Keratinocyte (primary cell): ENCODE results near the gene VPS9D1. TPM values are rescaled to one million over a fixed set of nuclear protein-coding genes. Genes with fewer than 3 reads are reported as not detected.
"Not testable (repeated sequence)": the region's sequence is repeated elsewhere in the genome, so short reads cannot be mapped to it uniquely, and the experiment has no call there.

Experiments used
- DNase-seq: peaks from one replicate; pipeline ENCODE4 v3.0.0-alpha.2; 2011; ENCODE audit warnings: low read depth, missing footprints, low spot score
- FAIRE-seq: peaks from 2 replicates; lab custom pipeline; 2011; peaks lifted over from hg19 to GRCh38; lab: Jason Lieb, UNC
- H2AFZ ChIP-seq: 2 replicates; pipeline ENCODE4 v1.6.0; 2012; ENCODE audit warnings: low read length, control low read depth, inconsistent platforms; ENCODE audit not compliant: control insufficient read depth
- H3K27ac ChIP-seq: 2 replicates; pipeline ENCODE4 v1.5.1; 2011; ENCODE audit warnings: low read length; ENCODE audit not compliant: control insufficient read depth, insufficient read depth
- H3K27me3 ChIP-seq: 3 replicates; pipeline ENCODE4 v1.6.0; 2011; ENCODE audit warnings: low read length; ENCODE audit not compliant: control insufficient read depth, insufficient read depth; ENCODE audit errors: extremely low read depth
- H3K36me3 ChIP-seq, 2 experiments: 2 replicates in 1 of 2; 3 replicates in 1 of 2; pipeline ENCODE4 v1.5.1; 2011; ENCODE audit warnings: low read length in 2 of 2, mild to moderate bottlenecking in 1 of 2; ENCODE audit not compliant: control insufficient read depth in 2 of 2, insufficient read depth in 2 of 2; ENCODE audit errors: extremely low read depth in 1 of 2
- H3K4me1 ChIP-seq: 3 replicates; pipeline ENCODE4 v1.5.1; 2011; ENCODE audit warnings: low read length; ENCODE audit not compliant: control insufficient read depth, insufficient read depth; ENCODE audit errors: extremely low read depth
- H3K4me2 ChIP-seq: 3 replicates; pipeline ENCODE4 v1.6.0; 2011; ENCODE audit warnings: low read depth, low read length; ENCODE audit not compliant: control insufficient read depth, insufficient read depth; ENCODE audit errors: extremely low read depth
- H3K4me3 ChIP-seq, 3 experiments: fragments of 200-600 bp in 1 of 3; sonication (generic) in 1 of 3; 2 replicates in 2 of 3; 3 replicates in 1 of 3; pipeline ENCODE4 v1.5.1; 2011 to 2016; ENCODE audit warnings: low read length in 3 of 3, mild to moderate bottlenecking in 3 of 3, control low read depth in 2 of 3, inconsistent platforms in 1 of 3, low read depth in 1 of 3, mixed read lengths in 1 of 3, mixed run types in 1 of 3, moderate library complexity in 1 of 3; ENCODE audit not compliant: control insufficient read depth in 2 of 3, insufficient read depth in 2 of 3; ENCODE audit errors: extremely low read depth in 1 of 3
- H3K79me2 ChIP-seq: 2 replicates; pipeline ENCODE4 v1.6.0; 2012; ENCODE audit warnings: low read length; ENCODE audit not compliant: control insufficient read depth, insufficient read depth
- H3K9ac ChIP-seq: 3 replicates; pipeline ENCODE4 v1.6.0; 2011; ENCODE audit warnings: low read length; ENCODE audit not compliant: control insufficient read depth, insufficient read depth; ENCODE audit errors: extremely low read depth
- H3K9me1 ChIP-seq: 3 replicates; pipeline ENCODE4 v1.6.0; 2011; ENCODE audit warnings: low read length; ENCODE audit not compliant: control insufficient read depth, insufficient read depth; ENCODE audit errors: extremely low read depth
- H3K9me3 ChIP-seq: 2 replicates; pipeline ENCODE4 v1.5.1; 2012; ENCODE audit warnings: low read depth, low read length; ENCODE audit not compliant: control insufficient read depth
- H4K20me1 ChIP-seq: 3 replicates; pipeline ENCODE4 v1.6.0; 2011; ENCODE audit warnings: low read length; ENCODE audit not compliant: control insufficient read depth, insufficient read depth; ENCODE audit errors: extremely low read depth
- CTCF ChIP-seq, 3 experiments: IDR thresholded peaks in 1 of 3; conservative IDR thresholded peaks in 1 of 3; optimal IDR thresholded peaks in 1 of 3; 2 replicates in 2 of 3; 3 replicates in 1 of 3; pipeline versions ENCODE3 to v1.5.1; 2011; ENCODE audit warnings: low read length in 3 of 3, mild to moderate bottlenecking in 3 of 3, moderate library complexity in 2 of 3, control low read depth in 1 of 3, inconsistent platforms in 1 of 3; ENCODE audit not compliant: insufficient read depth in 2 of 3; ENCODE audit errors: extremely low read depth in 1 of 3
- EZH2 ChIP-seq: IDR thresholded peaks from one replicate; pipeline ENCODE4 v1.6.1; 2012; ENCODE audit warnings: inconsistent platforms, mild to moderate bottlenecking, low read length, moderate library complexity
- dilution Hi-C: fragments of 300-500 bp; cut with MboI; formaldehyde crosslinking; loops from one replicate; pipeline ENCODE4 v1.7.0; 2020; ENCODE audit warnings: low sequenced_read_pairs; ENCODE audit not compliant: extremely low pct_ligation_motif_present
- polyA plus RNA-seq, 5 experiments: library from polyadenylated mRNA; depleted of rRNA in 3 of 5; stranded (reverse) in 3 of 5; stranded (forward) in 1 of 5; unstranded in 1 of 5; fragments of >200 nt; gene quantifications; 1 replicate in 1 of 5; 2 replicates in 3 of 5; 3 replicates in 1 of 5; pipeline versions ENCODE4 v1.2.1 to v1.2.3, GENCODE V29; 2011 to 2012; ENCODE audit warnings: missing spikeins in 2 of 5, low read depth in 1 of 5, low replicate concordance in 1 of 5

VPS9D1 gene
- polyA plus RNA-seq, 1 donor (not counting 4 experiments of a cell fraction or from before 2014, with no cell fraction given) = 1.6 TPM

- no peaks in the 10 kb centered on the region for H3K9me3 ChIP-seq
- H3K4me2 ChIP-seq = peak overlapping the region; percentile 87
- no peaks in the 10 kb centered on the region for H3K27me3 ChIP-seq
- dilution Hi-C loops = no loop called here
- no peaks in the 10 kb centered on the region for H3K79me2 ChIP-seq
- H2AFZ ChIP-seq = peak overlapping the region; percentile 26
- peak overlapping the region; percentile 63 to 82 (median 74) for H3K4me3 ChIP-seq
- peak overlapping the region; percentile 63 for H3K9ac ChIP-seq
- H4K20me1 ChIP-seq = no peaks in the 10 kb centered on the region
- peaks cover 12% of the 10 kb centered on the region for H3K4me1 ChIP-seq
- no peak for FAIRE-seq
- H3K9me1 ChIP-seq = no peaks in the 10 kb centered on the region
- TF ChIP-seq EZH2 (no peak), CTCF (optimal IDR thresholded peaks at IDR 0.05 in 1 of 3, IDR thresholded peaks at IDR 0.05 in 1 of 3, conservative IDR thresholded peaks at IDR 0.05 in 1 of 3; ENCODE audit: extremely low read depth in 1 of 3, insufficient read depth in 2 of 3, low read length in 3 of 3) (peak; percentile 27 to 57 (median 45))
- peak overlapping the region; percentile 14 for H3K27ac ChIP-seq
- H3K36me3 ChIP-seq = peaks cover 2 to 3% of the 10 kb centered on the region in 2 experiments
- DNase-seq = no peak
Measured at GRCh38 chr16:89700649-89701424, 19.9 kb downstream of the VPS9D1 start.

- H3K4me3 ChIP-seq = peak overlapping the region; percentile 63 to 82 (median 74)
- peak; percentile 92 for DNase-seq
- H2AFZ ChIP-seq = no peak overlapping the region
- no peak for TF ChIP-seq EZH2
- peak; percentile 70 to 93 (median 78) for TF ChIP-seq CTCF (optimal IDR thresholded peaks at IDR 0.05 in 1 of 3, IDR thresholded peaks at IDR 0.05 in 1 of 3, conservative IDR thresholded peaks at IDR 0.05 in 1 of 3; ENCODE audit: extremely low read depth in 1 of 3, insufficient read depth in 2 of 3, low read length in 3 of 3)
- H3K4me1 ChIP-seq = peaks cover 12% of the 10 kb centered on the region
- H3K4me2 ChIP-seq = peak overlapping the region; percentile 87
- H3K9me1 ChIP-seq = no peaks in the 10 kb centered on the region
- dilution Hi-C loops = no loop called here
- no peaks in the 10 kb centered on the region for H3K9me3 ChIP-seq
- no peaks in the 10 kb centered on the region for H3K27me3 ChIP-seq
- H3K36me3 ChIP-seq = peaks cover 4 to 6% of the 10 kb centered on the region in 2 experiments
- no peak overlapping the region for H3K27ac ChIP-seq
- peak; percentile 67 for FAIRE-seq
- H4K20me1 ChIP-seq = no peaks in the 10 kb centered on the region
- no peaks in the 10 kb centered on the region for H3K79me2 ChIP-seq
- H3K9ac ChIP-seq = peak overlapping the region; percentile 63
Measured at GRCh38 chr16:89700100-89700648, 20.5 kb downstream of the VPS9D1 start.

GRCh38 chr16:89699629-89700099 is 21.0 kb downstream of the VPS9D1 start:
- FAIRE-seq, H3K27ac ChIP-seq, H3K27me3 ChIP-seq, H3K9me3 ChIP-seq, H4K20me1 ChIP-seq, dilution Hi-C loops, H3K9ac ChIP-seq, H3K79me2 ChIP-seq, H3K36me3 ChIP-seq, DNase-seq, H2AFZ ChIP-seq, H3K9me1 ChIP-seq: not testable (repeated sequence)
- peak overlapping the region in 1 of 3 experiments; percentile 57 for H3K4me3 ChIP-seq
- peaks cover 12% of the 10 kb centered on the region for H3K4me1 ChIP-seq
- peak overlapping the region; percentile 87 for H3K4me2 ChIP-seq
